Esophagus muscularis mucosa (tissue), 4 donors: ENCODE measurements around the gene KCNN4.

Experiments
- EP300 ChIP-seq: sonication (generic); formaldehyde crosslinking; IDR thresholded peaks from one replicate; pipeline ENCODE4 v1.6.1; 2017; ENCODE audit warnings: antibody characterized with exemption
- POLR2A ChIP-seq: fragments of 450-650 bp; IDR thresholded peaks from one replicate; pipeline ENCODE4 v1.6.1; 2017; ENCODE audit warnings: antibody characterized with exemption, moderate library complexity, mild to moderate bottlenecking, low read depth
- TF ChIP-seq, protein P1 (sequence below), 3 experiments: fragments of 200-600 bp in 2 of 3; fragments of 450-650 bp in 1 of 3; sonication (generic) in 2 of 3; IDR thresholded peaks; one replicate each; pipeline ENCODE4 v1.5.1; 2017 to 2019; ENCODE audit warnings: antibody characterized with exemption in 3 of 3, mild to moderate bottlenecking in 2 of 3, moderate library complexity in 1 of 3

GRCh38 chr19:43743059-43743458, 37.7 kb downstream of the KCNN4 start:
- TF ChIP-seq, protein P1, sequence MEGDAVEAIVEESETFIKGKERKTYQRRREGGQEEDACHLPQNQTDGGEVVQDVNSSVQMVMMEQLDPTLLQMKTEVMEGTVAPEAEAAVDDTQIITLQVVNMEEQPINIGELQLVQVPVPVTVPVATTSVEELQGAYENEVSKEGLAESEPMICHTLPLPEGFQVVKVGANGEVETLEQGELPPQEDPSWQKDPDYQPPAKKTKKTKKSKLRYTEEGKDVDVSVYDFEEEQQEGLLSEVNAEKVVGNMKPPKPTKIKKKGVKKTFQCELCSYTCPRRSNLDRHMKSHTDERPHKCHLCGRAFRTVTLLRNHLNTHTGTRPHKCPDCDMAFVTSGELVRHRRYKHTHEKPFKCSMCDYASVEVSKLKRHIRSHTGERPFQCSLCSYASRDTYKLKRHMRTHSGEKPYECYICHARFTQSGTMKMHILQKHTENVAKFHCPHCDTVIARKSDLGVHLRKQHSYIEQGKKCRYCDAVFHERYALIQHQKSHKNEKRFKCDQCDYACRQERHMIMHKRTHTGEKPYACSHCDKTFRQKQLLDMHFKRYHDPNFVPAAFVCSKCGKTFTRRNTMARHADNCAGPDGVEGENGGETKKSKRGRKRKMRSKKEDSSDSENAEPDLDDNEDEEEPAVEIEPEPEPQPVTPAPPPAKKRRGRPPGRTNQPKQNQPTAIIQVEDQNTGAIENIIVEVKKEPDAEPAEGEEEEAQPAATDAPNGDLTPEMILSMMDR (IDR thresholded peaks at IDR 0.05), result no peak
- TF ChIP-seq POLR2A (no peak), EP300 (no peak)
